Medulla oblongata (tissue), 1 donor: Measurements from ENCODE around the gene PAXX.
A peak's percentile ranks its signal among the peaks of the same experiment; 100 is the strongest.
"Not testable (repeated sequence)": the region's sequence is repeated elsewhere in the genome, so short reads cannot be mapped to it uniquely, and the experiment has no call there.

Experiments used
- DNase-seq: peaks from one replicate; pipeline ENCODE4 v3.0.0-alpha.2; 2015; ENCODE audit errors: extremely low spot score

Gene PAXX

GRCh38 chr9:137001857-137002645 is 9.8 kb downstream of the PAXX start:
- no peak for DNase-seq

GRCh38 chr9:137002646-137003041 is 10.4 kb downstream of the PAXX start:
- DNase-seq, result no peak

- not testable (repeated sequence) for DNase-seq
These were observed 12.1 kb downstream of the PAXX start for GRCh38 chr9:137004285-137004684.

GRCh38 chr9:137006116-137007003 is 14.1 kb downstream of the PAXX start:
- peak; percentile 27 for DNase-seq

- DNase-seq, result no peak
These were observed 15.0 kb downstream of the PAXX start for GRCh38 chr9:137007108-137007815.

GRCh38 chr9:137007816-137008270 is 15.6 kb downstream of the PAXX start:
- no peak for DNase-seq

- no peak for DNase-seq
These were observed 16.1 kb downstream of the PAXX start for GRCh38 chr9:137008312-137008711.

GRCh38 chr9:137009217-137009616 is 17.0 kb downstream of the PAXX start:
- DNase-seq, result no peak

GRCh38 chr9:137009938-137010732 is 17.9 kb downstream of the PAXX start:
- DNase-seq, result no peak

GRCh38 chr9:137011156-137011555 is 18.9 kb downstream of the PAXX start:
- no peak for DNase-seq

- no peak for DNase-seq
These were observed 19.9 kb downstream of the PAXX start for GRCh38 chr9:137011907-137012675.

- no peak for DNase-seq
These were observed 20.7 kb downstream of the PAXX start for GRCh38 chr9:137012694-137013570.

- DNase-seq, result no peak
These were observed 21.3 kb downstream of the PAXX start for GRCh38 chr9:137013571-137013940.

GRCh38 chr9:137014166-137014565 is 21.9 kb downstream of the PAXX start:
- no peak for DNase-seq

- DNase-seq, result no peak
These were observed 22.7 kb downstream of the PAXX start for GRCh38 chr9:137014776-137015539.

- DNase-seq, result no peak
These were observed 23.3 kb downstream of the PAXX start for GRCh38 chr9:137015540-137015930.

- DNase-seq, result no peak
These were observed 23.8 kb downstream of the PAXX start for GRCh38 chr9:137015976-137016375.

GRCh38 chr9:137016436-137016835 is 24.2 kb downstream of the PAXX start:
- DNase-seq, result no peak

- no peak for DNase-seq
These were observed 24.8 kb downstream of the PAXX start for GRCh38 chr9:137017071-137017470.
